SKM-1 treated with dmso at 0.1 percent for 144 hours (cell line): ENCODE measurements around the gene CACNA2D4.
A peak's percentile ranks its signal among the peaks of the same experiment; 100 is the strongest.

ENCODE experiments used
- DNase-seq: peaks from one replicate; lab custom pipeline; 2025; ENCODE audit not compliant: unreplicated experiment; lab: John Stamatoyannopoulos, UW

The CACNA2D4 gene

DNA sequence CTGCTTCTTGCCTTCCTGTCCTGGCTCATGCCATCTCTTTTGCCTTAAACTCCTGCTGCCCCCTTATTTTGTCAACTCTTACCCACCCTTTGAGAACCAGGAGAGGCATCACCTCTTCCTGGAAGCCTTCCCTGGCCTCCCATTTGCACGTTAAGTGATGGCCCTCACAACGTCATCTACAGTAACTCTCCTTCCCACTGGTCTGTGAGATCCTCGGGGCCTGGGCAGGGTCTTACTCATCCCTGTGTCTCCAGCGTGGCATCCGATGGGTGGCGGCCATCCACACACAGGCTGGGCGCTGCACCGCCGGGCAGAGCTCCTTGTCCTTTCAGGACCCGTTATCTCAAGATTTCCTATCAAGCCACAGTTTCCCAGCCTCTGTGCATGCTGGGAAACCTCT is 16.8 kb upstream of the CACNA2D4 start:
- DNase-seq: no peak

DNA sequence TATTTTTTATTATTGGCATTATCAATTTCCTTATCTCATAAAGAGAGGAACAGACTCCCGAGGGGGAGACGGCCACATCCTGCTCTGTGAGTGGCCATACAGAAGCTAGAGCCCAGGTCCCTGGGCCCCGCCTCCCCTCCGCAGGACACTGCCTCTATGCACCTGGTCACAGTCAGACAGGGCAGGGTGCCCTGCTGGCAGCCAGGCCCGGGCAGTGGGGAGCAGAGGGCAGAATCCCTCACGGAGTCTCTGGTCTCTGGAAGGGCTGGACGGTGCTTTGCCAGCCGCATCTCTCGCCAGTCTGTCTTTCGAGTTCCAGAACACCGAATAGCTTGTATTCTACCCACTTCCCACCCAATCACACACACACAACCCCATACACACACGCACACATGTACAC is 16.4 kb upstream of the CACNA2D4 start:
- no peak for DNase-seq

DNA sequence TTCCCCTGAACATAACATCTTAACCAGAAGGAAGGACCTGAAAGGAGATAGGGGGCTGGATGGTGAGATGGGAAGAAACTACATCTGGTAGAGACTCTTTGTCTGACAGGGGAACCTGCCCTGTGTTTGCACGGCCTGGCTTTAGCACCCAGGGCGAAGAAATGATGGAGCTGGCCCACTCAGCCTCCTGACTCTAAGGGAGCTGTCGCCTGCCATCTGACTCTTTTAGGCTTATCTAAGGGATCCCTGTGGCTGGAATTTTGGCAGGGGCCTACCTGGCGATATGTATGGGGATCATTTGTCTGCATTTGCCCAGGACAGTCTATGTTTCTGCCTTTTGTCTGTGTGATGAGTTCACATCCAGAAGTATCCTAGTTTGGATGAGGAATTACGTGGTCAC is 15.6 kb upstream of the CACNA2D4 start:
- DNase-seq: no peak

DNA sequence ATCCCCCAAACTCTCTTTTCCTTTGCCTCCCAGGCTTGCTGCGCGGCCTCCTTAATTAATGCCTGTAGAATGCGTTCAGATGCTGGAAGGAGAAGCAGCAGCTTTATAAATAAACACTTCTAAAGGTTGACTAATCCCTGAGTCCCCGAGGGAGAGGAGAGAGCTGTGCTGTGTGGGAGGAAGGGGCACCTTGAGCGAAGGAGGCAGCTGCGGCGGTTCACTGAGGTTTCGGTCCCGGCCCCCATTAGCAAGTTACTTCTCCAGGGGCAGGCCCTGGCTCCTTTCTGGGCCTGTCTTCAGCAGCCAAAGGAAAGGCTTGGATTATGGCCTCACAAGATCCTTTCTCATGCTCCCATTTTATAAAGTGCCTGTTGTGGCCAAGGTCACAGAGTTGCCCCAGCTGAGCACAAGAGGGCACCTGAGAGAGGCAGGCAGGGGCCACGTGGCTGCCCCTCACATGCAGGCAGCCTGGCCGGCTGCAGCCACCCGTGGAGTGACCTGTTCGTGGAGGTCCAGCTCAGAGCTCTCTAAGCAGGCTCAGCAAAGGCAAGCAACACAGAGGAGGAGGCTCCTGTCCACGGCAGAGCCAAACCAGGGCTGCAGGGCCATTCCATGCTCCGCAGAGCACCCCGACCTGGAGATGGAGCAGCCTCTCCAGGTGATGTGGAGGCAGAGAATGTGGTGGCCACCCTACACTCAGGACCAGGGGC is 15.0 kb upstream of the CACNA2D4 start:
- DNase-seq: no peak

DNA sequence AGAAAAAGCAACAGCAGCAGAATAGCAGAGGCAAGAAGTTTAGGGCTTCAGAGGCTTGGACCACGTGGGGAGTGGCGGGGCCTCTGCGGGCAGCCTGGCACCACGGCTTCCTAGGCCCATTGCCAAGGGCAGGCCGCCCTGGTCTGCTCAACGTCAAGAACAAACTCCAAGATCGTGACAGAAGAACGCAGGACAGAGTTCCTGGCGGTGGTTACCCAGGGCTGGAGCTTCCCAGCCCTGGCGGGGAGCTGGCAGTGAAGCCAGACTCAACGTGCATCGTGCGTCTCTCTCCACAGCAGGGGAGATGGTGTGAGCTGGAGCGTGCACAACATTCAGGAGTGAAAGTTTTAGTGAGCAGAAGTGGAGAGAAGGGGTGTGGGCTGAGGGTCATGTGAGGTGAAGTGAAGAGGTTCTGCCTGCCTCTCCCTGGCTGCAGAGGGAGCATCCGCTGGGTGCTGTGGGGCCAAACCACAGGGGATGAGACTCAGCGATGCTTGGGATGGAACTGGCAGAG is 13.9 kb upstream of the CACNA2D4 start:
- DNase-seq: no peak

DNA sequence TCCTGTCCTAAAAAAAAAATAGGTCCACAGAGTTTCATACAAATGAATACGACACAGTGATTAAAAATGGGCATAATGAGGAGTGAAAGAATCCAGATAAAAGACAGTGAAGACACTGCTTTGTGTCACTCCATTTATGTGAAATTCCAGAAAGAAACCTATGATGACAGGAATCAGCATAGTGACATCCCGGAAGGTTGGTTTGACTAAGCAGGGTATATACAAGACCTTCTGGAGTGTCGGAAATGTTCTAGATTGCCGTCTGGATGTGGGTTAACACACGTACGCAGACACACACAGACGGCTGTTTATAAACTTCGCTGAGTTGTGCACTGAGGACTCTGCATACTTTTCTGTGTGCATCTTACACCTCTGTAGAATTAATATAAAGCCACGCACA is 13.2 kb upstream of the CACNA2D4 start:
- DNase-seq: no peak

DNA sequence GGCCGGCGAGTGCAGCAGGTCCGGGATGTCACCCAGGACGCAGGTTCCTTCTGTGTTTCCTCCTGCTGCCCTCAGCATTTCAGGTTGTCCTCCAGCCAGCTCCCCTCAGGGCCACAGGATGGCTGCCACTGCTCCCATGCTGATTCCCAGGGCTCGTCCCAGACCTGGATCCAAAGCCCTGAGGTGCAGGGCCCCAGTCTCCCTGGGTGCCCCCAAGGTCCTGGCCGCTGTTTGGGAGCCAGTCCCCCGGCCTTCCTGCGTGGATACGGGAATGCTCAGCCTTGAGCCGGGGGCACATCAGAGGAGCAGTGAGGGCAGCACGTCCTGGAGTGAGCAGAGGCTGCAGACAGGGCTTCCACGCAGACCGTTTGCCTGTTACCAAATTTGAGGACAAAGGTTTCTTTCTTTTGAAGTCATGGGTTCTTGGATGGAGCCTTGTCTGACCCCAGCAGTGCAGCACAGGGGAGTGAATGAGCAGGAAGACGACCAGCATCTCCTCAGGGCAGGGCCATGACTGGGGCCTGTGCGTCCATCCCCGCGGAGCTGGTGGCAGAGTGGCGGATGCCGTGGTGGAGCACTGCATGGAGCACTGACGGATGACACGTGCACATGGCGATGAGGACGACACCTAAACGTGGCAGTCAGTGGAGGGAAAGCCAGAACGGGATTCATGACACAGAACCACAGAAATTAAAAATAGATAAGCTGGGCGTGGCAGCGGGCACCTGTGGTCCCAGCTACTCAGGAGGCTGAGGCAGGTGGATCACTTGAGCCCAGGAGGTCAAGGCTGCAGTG is 12.5 kb upstream of the CACNA2D4 start:
- DNase-seq: no peak

DNA sequence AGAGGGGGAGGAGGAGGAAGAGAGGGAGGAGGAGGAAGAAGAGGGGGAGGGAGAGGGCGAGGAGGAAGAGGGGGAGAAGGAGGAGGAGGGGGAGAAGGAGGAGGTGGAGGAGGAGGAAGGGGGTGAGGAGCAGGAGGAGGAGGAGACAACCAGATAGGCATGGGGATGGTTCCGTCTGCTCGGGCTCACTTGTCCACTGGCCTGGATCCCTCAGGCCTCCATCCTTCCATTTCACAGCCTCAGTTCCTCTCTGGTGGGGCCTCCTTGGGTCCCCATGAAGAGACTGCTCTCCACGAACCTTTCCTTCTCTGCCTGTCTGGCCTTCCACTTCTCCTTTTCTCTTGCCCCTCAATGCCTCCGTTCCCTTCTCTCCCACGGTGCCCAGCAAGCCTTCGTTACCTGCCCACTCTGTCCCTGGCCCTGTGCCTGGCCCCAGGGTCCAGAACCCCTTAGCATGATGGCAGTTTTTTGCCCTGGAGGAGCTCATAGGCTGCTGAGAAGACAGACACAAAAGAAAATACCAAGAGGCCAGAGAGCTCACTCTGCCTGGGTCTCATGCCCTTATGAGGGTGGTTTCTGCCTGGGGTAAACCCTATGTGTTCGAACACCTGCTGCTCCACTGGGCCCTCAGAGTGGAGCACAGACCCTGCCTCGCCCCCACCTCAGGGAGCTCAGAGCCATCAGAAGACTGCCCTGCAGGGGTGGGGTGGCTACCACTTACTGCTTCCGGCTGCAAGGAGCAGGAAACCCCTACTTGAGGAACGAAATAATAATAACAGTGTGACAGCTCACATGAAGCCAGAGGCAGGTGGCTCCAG is 11.7 kb upstream of the CACNA2D4 start:
- DNase-seq: peak; percentile 28

DNA sequence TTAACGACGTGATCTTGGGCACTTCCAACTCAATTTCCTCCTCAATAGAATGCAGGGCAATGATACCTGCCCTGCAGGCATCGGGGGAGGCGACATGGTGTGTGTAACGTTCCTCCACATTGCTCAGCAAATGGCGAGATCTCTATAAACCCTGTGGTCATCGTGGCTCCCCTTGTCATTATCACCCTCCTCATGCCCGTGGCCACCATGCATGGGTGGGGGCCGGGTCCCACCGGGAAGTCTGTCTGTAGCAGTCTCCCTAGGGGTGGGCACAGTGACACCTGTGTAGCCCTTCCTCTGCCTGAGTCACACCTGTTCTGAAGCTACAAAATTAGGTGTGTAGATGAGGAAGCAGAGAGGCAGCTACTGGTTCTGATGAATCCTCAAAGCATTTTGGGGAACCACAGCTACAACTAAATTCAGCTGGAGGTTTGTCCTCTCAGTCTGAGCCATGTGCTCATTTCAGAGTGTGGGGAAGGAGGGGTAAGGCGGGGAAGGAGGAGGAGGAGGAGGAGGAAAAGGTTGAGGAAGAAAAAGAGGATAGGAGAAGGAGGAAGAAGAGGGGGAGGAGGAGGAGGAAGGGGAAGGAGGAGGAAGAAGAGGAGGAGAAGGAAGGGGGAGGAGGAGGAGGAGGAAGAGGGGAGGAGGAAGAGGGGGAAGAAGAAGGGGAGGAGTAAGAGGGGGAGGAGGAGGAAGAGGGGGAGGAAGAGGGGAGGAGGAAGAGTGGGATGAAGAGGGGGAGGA is 11.0 kb upstream of the CACNA2D4 start:
- DNase-seq: no peak

DNA sequence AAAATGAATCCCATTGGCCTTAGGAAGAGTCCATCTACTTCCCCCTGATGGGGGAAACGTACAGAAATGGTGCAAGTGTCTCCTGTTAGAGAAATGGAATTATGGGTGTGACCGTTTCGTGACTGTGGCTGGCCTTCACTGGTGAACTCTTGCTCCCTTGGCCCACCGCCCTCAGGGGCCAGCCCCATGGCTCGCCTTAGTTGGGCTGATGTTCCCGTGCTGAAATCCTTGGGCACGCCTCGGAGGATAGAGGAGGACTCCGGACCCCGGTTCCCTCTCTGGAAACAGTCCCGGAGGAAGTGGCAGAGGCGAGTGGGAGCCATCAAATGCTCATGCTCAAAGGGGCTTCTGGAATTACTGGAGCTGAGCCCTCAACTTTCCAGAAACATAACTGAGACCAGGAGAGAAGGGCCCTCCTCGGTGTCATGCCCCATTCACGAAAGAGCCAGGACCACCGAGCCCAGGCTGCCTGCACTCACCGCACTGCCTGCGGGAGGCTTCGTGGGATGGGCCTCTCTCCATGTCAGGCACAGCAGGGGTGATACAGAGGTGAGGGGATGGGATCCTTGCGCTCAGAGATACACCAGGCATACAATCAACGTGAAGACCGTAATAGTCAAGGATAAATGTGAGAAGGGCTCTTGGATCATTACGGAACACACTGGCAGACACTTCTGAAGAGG is 10.1 kb upstream of the CACNA2D4 start:
- DNase-seq: no peak

DNA sequence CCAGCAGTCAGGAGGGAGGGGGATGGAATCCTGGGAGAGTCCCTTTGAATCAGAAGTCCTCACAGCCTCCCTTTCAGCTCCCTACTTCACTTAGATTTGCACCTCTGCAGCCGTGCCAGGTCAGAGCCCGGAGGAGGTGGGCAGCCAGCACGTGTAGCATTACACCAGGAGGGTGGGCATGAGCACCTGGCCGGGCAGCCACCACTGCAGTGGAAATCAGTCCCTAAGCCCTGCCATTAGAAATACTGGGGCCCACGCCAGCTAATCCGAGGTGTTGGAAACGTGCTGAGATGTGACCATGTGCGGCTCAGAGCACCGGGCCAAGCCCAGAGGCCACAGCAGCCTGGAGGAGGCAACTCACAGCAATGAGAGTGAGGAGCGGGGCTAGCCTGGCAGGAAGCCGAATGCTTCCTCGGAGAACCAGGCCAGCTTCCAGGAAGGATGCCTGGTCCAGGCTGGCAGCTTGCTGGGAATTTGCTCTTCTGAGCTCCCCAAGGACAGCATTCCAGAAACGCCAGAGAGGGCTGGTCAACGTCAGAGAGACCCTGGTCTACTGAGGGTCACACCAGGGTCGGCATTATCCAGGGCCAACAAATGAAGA is 9.4 kb upstream of the CACNA2D4 start:
- no peak for DNase-seq

DNA sequence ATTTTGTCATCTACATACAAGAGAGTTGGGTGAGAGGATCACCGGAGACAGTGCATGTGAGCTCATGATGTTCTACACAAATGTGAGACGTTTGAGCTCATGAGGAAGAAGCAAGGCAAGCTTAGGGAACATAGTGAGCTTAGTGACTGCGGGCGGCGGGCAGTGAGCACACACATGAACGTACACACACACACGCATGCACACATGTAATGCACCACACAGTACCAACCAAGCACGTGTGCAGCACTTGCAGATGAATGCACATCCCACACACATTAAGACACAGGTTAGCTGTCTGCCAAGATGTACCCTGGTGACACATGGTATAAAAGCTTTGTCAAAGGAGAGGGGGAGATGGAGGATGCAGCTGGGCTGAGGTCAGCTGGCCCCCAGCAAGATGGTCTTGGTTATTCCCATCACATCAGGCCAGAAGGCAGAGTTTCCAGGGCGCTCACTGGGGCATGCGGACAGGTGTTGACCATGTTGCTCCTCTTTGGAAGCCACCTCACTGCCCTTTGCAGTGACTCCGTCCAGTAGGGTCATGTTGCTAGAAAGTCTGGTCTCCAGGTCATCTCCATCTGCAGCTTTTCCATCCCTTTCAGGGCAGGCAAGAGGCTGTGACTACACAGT is 8.7 kb upstream of the CACNA2D4 start:
- no peak for DNase-seq

DNA sequence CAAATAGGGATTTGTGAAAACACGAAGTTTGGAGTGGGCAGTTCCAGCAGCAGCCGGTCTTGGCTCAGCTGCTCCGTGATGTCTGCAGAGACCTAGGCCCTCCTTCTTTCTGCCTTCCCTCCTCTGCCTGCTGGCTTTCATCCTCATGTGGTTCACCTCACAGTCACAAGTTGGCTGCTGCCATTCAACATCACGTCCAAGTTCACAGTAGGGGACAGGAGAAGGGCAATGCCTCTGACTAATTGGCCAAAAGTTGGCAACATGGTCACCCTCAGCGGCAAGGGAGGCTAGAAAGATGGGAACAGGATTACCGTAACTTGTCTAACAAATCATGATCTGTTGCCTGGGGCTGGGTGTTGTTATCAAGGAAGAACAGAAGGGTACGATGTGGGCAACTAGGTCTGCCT is 7.8 kb upstream of the CACNA2D4 start:
- DNase-seq: no peak

DNA sequence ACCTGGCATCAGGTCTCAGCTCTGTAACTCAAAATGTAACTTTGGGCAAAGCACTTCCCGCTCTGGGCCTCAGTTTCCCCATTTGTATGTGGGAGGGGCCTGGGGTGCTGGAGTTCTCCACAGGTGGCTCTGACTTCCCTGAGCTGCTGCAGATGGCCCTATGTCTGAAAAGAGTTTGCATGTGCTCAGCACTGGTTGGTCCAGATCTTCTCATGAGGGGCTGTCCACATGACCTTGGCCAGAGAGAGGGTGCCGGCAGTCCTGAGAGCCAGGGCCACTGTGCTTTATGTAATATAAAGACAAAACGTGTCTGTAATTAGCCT is 7.2 kb upstream of the CACNA2D4 start:
- no peak for DNase-seq

DNA sequence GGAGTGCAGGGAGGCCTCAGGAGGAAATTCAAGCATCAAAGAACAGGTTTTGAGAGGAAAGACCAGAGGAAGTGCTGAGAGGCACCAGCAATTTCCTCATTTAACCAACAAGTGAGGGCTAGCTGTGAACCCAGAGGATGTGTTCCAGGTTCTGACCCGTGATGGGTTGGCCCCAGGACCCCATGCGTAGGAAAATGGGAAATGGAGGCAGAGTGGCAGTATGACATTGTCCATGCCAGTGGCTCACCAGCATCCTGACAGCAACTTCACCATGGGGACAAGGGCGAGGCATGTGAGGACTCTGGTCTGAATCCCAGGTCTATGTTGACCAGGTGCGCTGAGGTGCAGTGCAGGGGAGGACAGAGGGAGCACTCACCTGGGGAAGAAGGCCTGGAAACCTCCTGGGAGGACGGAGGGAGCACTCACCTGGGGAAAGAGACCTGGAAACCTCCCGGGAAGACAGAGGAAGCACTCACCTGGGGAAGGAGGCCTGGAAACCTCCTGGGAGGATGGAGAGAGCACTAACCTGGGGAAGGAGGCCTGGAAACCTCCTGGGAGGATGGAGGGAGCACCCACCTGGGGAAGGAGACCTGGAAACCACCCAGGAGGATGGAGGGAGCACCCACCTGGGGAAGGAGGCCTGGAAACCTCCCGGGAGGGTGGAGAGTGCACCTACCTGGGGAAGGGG is 6.7 kb upstream of the CACNA2D4 start:
- DNase-seq: peak; percentile 5

DNA sequence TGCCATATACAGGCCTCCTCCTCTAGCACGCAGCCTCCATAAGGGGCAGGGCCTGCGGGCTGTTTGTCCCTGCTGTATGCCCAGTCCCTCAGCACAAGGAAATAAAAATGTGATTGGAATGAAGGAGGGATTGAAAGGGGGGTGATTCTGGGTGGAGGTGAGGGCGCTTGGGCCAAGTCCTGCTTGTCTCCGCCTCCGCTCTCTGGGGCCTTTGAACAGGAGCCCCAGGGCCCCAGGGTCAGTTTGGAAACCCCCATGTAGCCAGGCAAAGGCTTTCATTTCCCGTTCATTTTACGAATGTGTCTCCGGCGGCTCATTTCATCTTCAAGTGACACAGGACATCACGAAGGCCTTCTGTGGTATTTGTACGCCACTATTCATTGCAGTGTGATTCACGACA is 4.5 kb upstream of the CACNA2D4 start:
- DNase-seq: no peak

DNA sequence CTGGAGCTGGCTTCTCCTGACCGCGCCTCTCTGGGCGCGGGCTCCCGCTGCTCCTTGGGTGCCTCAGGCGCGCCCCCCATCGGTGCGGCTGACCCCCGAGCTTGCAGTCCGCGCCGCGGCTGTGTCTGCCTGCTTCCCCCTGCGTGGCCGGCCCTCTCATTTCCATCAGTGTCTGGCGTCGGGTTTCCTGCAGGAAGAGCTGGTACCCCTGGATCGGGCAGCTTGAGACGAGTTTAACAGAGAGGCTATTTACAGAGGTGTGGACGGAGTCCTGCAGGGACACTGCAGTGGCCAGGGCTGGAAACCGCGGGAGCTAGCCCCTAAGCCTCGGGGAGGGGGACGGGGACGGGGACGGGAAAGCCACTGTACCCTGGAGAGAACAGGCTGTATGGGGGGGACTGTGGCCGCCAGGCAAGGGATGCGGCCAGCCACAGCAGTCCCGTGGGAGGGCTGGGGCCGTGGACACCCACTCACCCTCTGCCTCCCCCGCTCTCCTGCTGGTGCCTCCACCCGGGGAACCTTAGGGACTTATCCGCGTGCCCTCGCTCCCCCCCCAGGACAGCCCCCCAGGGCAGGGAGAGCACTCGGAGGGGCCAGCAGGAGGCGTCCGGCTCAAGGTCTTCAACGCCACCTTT is 3.7 kb upstream of the CACNA2D4 start:
- no peak for DNase-seq

DNA sequence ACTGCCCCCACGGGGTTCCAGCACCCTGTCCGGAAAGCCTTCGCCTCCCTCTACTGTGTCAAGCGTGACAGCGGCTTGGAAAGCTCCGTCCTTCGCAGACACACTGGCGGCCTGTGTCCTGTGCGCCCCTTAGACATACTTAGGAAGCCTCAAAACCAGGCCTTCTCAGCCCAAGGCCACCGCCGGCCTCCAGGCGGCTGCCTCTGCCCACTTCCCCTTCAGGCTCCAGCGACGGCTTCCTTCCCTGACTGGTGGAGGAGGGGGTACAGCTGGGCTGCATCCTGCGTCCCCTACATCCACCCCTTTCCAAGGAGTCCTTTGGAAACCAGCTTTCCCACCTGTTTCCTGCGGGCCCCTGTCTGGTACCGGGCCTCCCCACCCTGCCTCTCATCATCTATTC is 2.5 kb upstream of the CACNA2D4 start:
- peak; percentile 34 for DNase-seq

DNA sequence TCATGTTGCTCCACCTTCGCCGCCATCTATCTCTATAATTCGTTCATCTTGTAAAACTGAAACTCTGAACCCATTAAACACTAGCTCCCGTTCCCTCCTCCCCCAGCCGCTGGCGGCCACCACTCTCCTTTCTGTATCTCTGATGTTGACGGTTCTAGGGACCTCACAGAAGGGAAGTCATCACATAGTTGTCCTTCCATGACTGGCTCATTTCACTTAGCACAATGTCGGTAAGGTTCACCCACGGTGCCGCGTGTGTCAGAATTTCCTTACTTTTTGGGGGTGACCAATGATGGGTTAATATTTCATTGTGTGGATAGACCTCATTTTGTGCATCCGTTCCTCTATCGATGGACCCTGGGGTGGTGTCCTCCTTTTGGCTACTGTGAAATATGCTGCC is 2.0 kb upstream of the CACNA2D4 start:
- DNase-seq: no peak
